LNCaP clone FGC (cell line): ENCODE data around the gene SGSH.

Experiments
- DNase-seq: peaks from one replicate; pipeline ENCODE4 v3.0.0-alpha.2; 2011; ENCODE audit warnings: low read depth
- H3K4me3 ChIP-seq: 2 replicates; pipeline ENCODE4 v1.5.1; 2011; ENCODE audit warnings: mild to moderate bottlenecking, low read depth, low read length, control low read depth
- TF ChIP-seq, protein P1 (sequence below): IDR thresholded peaks from 2 replicates; pipeline ENCODE4 v1.5.1; 2012; ENCODE audit warnings: mild to moderate bottlenecking; ENCODE audit not compliant: control insufficient read depth, insufficient read depth; ENCODE audit errors: extremely low read depth

SGSH gene

DNA sequence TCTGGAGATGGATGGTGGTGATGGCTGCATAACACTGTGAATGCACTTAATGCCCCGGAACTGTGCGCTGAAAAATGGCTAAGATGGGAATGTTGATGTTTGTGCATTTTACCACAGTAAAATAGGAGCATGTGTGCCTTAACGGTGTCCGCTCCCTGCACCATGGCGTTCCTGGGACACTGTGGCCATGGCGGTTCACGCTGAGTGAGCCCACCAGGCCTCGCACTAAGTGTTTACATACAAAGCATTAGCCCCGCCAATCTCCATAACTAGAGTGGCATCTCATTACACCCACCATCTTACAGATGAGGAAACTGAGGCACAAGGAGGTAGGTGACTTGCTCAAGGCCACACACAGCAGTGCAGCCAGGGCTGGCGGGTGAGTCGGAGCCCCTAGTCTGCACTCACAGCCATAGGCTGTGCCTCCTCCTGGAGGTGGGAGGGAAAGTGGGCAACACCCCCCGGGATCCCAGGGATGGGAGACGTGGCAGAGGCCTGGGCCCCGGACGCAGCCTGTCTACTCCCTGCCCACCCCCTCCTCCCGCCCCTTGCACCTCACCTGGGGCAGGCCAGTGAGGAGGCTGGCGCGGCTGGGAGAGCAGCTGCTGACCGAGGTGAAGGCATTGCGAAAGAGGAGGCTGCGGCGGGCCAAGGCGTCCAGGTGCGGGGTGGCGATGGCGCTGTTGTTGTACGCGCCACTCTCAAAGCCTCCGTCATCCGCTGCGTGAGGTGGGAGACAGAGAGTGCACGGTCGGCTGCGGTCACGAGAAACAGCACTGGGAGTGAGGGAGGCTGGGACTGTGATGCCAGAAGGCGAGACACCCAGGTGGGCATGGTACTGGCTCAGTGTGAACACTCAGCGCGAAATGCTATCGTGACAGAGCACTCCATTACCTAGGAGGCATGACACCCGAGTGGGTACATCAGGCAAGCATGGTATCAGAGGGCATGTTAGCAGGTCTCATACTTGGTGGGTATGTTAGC lies 3.4 kb downstream of the SGSH start:
- DNase-seq: no peak
- TF ChIP-seq, protein P1, sequence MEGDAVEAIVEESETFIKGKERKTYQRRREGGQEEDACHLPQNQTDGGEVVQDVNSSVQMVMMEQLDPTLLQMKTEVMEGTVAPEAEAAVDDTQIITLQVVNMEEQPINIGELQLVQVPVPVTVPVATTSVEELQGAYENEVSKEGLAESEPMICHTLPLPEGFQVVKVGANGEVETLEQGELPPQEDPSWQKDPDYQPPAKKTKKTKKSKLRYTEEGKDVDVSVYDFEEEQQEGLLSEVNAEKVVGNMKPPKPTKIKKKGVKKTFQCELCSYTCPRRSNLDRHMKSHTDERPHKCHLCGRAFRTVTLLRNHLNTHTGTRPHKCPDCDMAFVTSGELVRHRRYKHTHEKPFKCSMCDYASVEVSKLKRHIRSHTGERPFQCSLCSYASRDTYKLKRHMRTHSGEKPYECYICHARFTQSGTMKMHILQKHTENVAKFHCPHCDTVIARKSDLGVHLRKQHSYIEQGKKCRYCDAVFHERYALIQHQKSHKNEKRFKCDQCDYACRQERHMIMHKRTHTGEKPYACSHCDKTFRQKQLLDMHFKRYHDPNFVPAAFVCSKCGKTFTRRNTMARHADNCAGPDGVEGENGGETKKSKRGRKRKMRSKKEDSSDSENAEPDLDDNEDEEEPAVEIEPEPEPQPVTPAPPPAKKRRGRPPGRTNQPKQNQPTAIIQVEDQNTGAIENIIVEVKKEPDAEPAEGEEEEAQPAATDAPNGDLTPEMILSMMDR: no peak
- no peak overlapping the region for H3K4me3 ChIP-seq

DNA sequence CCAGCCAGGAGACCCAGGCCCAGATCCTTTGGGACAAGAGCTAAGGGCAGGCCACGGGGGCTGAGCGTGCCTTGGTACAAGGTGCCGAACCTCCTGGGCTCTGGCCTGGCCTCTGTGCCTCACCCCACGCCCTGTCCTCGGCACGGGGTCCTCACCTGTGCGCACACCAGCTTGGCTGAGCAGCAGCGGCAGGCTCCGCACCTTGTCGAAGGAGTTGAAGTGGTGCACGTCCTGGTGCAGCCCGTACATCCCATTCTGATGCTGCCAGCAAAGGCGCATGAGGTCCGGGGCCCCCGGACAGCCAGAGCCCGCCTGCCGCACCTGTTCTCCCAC lies 5.3 kb downstream of the SGSH start:
- no peak for DNase-seq
- TF ChIP-seq, protein P1: no peak
- no peak overlapping the region for H3K4me3 ChIP-seq

DNA sequence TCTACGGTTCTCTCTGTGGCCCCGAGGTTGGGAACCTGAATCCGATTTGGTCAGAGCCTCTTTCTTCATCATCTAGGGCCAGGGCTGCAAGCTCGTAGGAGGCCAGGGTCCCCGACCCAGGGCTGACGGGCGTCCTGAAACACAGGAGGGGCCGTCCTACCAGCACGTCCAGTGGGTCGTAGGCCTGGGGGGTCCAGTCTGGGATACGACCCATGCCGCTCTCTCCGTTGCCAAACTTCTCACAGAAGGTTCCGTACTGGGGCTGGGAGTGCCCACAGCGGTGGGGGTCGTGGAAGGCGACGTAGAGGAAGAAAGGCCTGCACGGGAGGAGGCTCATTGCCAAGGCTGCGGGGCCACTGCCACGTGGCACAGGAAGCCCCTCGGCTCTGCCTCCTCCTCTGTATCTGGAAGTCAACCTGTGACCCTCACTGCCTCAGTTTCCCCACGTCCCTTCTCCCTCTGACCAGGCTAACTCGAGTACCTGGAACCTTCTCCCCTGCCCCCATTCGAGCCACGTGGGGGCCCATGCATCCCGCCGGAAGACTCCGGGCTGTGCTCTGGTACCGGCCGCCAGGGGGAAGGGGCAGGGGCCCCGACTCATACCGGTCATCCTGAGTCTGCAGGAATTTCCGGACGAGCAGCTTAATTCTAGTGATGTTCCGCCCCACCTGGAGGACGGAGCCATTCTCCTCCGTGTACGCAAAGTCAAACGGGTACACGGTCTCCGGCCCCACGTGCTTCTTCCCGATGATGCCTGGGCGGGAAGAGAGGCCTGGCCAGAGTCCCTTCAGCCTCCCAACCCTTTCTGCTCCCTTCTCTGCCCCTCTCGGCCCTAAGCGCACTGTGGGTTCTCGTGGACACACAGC lies 5.9 kb downstream of the SGSH start:
- TF ChIP-seq, protein P1: no peak

GRCh38 chr17:80213643-80213975 lies 6.5 kb downstream of the SGSH start:
- H3K4me3 ChIP-seq: no peak overlapping the region
- no peak for DNase-seq
- TF ChIP-seq, protein P1: no peak

More for the DNA sequence above, 5.9 kb downstream of the SGSH start:
- no peak overlapping the region for H3K4me3 ChIP-seq
- DNase-seq: no peak

DNA sequence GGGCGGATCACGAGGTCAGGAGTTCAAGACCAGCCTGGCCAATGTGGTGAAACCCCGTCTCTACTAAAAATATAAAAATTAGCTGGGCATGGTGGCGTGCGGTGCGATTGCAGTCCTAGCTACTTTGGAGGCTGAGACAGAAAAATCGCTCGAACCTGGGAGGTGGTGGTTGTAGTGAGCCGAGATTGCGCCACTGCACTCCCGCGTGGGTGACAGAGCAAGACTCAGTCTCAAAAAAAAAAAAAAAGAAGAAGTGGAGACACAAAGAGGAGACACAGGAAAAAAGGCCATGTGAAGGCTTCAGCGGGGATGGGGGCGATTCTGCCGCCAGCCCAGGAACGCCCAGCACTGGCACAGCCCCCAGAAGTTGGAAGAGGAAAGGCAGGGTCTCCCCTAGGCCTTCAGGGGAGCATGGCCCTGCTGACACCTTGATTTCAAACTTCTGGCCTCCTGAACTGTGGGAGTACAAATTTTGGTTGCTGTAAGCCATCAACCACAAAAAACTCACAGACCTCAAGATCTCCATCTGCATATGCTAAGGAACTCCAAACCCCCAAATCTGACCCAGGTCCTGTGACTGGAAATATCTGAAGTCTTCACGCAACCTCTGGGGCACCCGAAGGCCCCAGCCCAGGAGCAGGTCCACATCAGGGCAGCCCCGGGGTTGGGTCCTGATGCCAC lies 7.0 kb downstream of the SGSH start:
- H3K4me3 ChIP-seq: no peak overlapping the region
- no peak for DNase-seq
- TF ChIP-seq, protein P1: no peak

DNA sequence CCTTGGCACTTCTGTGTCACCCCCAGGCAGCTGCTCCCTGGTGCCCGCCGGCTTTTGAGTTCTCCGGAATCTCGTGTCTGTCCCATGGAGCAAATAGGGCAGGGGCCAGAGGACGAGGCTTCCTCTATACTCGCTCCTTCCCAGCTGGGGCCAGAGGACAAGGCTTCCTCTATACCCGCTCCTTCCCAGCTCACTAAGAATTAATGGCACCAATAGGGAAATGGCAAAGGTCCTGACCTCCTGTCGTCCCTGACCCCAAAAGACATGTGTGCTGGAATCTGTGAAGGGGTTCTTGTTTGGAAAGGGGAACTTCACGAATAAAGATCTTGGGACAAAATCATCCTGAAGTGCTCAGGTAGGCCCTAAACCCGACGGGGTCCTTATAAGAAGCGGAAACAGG lies 7.6 kb downstream of the SGSH start:
- no peak overlapping the region for H3K4me3 ChIP-seq
- no peak for DNase-seq
- TF ChIP-seq, protein P1: no peak
